ENCODE results near the gene SSU72. TPM values are rescaled to one million over a fixed set of nuclear protein-coding genes. Genes with fewer than 3 reads are reported as not detected.
"Not testable (repeated sequence)": the region's sequence is repeated elsewhere in the genome, so short reads cannot be mapped to it uniquely, and the experiment has no call there.

SSU72 gene
- total RNA-seq, 4 donors from 2014 or later, result 78.7 to 134 (median 112) TPM

DNA sequence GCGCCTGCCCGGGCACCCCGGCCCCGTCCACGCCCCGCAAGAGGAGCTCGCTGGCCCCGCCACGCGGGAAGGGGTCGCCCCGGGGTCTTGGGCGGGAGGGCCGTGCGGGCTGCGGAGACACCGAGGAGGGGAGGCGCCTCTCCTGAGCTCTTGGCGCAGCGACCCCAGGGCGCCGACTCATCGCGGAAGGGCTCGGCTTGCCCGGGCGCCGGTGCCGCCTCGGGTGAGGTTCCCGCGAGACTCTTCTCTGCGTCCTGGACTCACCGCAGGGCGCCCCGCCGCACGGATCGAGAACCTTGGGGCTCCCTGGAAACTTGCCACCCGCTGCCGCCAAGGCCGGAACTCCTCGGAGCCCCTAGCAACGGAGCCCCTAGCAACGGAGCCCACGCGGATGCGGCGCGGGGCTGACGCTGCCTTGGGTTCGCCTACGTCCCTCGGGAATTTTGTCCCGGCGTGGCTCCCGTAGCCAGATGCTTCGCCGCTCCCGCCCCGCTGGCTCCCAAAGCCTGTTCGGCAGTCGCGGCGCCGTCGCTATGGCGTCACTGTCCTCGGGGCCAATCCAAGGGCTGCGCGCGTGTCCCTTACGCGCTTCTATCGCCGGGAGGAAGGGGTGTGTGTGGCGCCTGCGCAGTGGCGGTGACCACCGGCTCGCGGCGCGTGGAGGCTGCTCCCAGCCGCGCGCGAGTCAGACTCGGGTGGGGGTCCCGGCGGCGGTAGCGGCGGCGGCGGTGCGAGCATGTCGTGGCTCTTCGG lies 63.0 kb downstream of the SSU72 start, which contains the start of gene ATAD3A:
TSS of gene ATAD3A (plus strand) at position 630 of the 753 bp plus-strand sequence. CDS start at position 737, 107 bp downstream.
- Histone ChIP-seq H3K36me3 (peaks cover 0 to 17% (median 11%) of the 10 kb centered on the region in 4 donors), H3K4me1 (peaks cover 9 to 22% (median 19%) of the 10 kb centered on the region in 4 donors), H3K4me3 (peak within 1 kb of the TSS; percentile 73 to 88 (median 80)), H3K9me3 (no peaks in the 10 kb centered on the region), H3K27me3 (no peaks in the 10 kb centered on the region), H3K27ac (replicated peaks in 1 of 4) (peak within 1 kb of the TSS; percentile 93 to 96 (median 94))
- 0% methylated on average over 16 of the region's 99 CpGs for WGBS
- peak; percentile 49 for TF ChIP-seq POLR2A (IDR thresholded peaks at IDR 0.05; ENCODE audit: low read depth)
- TF ChIP-seq EP300 (IDR thresholded peaks at IDR 0.05), result no peak
- TF ChIP-seq, protein P1, sequence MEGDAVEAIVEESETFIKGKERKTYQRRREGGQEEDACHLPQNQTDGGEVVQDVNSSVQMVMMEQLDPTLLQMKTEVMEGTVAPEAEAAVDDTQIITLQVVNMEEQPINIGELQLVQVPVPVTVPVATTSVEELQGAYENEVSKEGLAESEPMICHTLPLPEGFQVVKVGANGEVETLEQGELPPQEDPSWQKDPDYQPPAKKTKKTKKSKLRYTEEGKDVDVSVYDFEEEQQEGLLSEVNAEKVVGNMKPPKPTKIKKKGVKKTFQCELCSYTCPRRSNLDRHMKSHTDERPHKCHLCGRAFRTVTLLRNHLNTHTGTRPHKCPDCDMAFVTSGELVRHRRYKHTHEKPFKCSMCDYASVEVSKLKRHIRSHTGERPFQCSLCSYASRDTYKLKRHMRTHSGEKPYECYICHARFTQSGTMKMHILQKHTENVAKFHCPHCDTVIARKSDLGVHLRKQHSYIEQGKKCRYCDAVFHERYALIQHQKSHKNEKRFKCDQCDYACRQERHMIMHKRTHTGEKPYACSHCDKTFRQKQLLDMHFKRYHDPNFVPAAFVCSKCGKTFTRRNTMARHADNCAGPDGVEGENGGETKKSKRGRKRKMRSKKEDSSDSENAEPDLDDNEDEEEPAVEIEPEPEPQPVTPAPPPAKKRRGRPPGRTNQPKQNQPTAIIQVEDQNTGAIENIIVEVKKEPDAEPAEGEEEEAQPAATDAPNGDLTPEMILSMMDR (IDR thresholded peaks at IDR 0.05), result peak in 1 of 3 experiments; percentile 27
- TF ChIP-seq POLR2AphosphoS5 (IDR thresholded peaks at IDR 0.05), result peak; percentile 93 to 99
- intact Hi-C loops (cut with DNase I), result no loop called here
- peak; percentile 99 for DNase-seq (ENCODE audit: extremely low spot score)

DNA sequence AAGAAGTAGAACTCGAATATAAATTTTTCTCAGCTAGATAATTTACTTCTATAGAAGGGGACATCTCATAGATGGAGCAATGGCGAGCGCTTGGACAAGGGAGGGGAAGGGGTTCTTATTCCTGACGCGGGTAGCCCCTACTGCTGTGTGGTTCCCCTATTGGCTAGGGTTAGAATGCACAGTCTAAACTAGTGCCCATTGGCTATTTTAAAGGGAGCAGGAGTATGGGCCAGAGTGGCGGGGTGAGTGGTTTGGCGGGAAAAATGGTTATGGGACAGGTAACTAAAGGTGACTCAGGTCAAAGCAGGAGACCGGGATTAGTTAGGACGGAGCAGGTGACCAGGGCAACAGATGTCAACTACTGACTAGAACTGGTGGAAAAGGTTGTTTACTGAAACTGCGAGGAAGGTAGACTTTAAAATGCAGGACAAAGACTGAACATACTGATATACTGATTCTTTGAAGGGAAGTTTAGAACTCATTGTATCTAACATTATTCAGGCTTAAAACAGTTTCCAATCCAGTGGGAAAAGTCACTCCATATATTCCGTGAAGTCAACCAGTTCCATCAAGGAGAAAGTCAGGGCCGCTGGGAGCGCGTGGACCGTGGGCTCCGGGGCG lies 63.6 kb downstream of the SSU72 start:
- Histone ChIP-seq H3K4me1 (peaks cover 9 to 26% (median 20%) of the 10 kb centered on the region in 4 donors), H3K36me3 (peaks cover 0 to 10% (median 4%) of the 10 kb centered on the region in 4 donors), H3K9me3 (no peaks in the 10 kb centered on the region), H3K27ac (replicated peaks in 1 of 4) (peak overlapping the region; percentile 93 to 96 (median 94)), H3K27me3 (no peaks in the 10 kb centered on the region), H3K4me3 (peak overlapping the region; percentile 73 to 88 (median 80))
- intact Hi-C loops (cut with DNase I), result no loop called here
- DNase-seq (ENCODE audit: extremely low spot score), result no peak
- TF ChIP-seq POLR2A (IDR thresholded peaks at IDR 0.05; ENCODE audit: low read depth) (no peak), EP300 (IDR thresholded peaks at IDR 0.05) (no peak), POLR2AphosphoS5 (IDR thresholded peaks at IDR 0.05) (no peak)
- TF ChIP-seq, protein P1 (IDR thresholded peaks at IDR 0.05), result no peak
- 23% methylated on average over 11 of the region's 17 CpGs for WGBS

DNA sequence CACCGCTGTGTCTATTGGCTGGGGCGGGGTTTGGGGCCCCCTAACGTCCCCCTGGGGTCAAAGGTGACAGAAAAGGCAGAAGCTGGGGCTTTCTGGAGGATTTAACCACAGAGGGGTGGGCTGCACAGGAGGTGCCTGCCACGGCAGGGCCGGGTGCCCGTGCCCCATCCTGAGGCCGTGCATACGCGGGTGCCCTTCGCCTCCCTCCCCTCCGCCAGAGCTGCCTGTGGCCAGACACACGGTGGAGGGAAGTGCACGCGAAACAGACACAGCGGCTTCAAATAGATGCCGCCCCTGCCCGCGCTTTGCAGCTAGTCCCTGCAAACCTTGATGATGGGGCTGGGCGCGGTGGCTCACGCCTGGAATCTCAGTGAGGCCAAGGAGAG lies 65.2 kb downstream of the SSU72 start:
- 81% methylated on average over 8 of the region's 21 CpGs for WGBS
- H3K27ac ChIP-seq (replicated peaks in 1 of 4); H3K27me3 ChIP-seq; H3K4me3 ChIP-seq; H3K9me3 ChIP-seq; H3K36me3 ChIP-seq; DNase-seq (ENCODE audit: extremely low spot score); intact Hi-C loops (cut with DNase I): not testable (repeated sequence)
- H3K4me1 ChIP-seq, result peaks cover 12 to 41% (median 33%) of the 10 kb centered on the region in 4 donors

DNA sequence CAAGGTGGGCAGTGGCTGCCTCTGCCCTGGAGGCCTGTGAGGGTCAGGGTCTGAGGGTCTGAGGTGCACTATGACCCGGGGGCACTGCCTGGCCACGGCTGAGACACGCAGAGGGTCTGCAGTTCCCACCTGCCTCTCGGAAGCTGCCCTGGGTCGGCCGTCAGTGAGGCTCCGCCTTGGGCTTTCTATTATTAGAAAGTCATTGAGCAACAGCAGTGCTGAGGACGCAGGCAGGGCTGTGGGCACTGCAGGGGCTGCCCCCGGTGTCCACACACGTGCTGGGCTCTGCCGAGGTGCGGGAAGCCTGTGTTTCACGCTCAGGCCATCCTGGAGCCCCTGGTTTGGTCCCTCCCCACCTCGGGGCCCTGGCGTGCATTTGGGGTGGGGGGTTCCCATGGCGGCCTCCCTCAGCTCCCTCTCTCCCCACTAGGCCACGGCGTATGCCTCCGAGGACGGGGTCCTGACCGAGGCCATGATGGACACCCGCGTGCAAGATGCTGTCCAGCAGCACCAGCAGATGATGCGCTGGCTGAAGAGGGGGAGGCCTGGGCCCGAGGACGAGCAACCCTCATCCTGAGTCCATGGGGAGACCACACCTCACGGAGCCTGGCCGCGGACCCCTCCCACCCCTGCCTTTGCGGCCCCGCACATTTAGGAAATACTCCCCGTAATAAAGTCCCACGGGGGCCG lies 65.7 kb downstream of the SSU72 start:
- intact Hi-C loops (cut with DNase I), result not testable (repeated sequence)
- 85% methylated on average over 5 of the region's 34 CpGs for WGBS

DNA sequence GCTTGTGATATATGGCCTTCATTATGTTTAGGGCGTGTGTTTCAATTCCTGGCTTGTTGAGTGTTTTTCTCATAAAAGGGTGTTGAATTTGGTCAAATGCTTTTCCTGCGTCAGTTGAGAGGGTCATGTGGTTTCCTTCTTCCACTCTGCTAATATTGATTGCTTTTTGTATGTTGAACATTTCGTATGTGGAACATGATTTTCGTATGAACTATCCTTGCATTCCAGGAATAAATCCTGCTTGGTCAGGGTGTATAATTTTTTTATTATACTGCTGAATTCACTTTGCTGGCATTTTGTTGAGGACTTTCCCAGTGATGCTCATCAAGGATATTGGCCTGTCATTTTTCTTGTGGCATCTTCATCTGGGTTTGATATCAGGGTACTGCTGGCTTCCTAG lies 67.4 kb downstream of the SSU72 start:
- no peak for DNase-seq (ENCODE audit: extremely low spot score)
- Histone ChIP-seq H3K36me3 (no peaks in the 10 kb centered on the region), H3K27me3 (no peaks in the 10 kb centered on the region), H3K9me3 (no peaks in the 10 kb centered on the region), H3K4me3 (no peak overlapping the region), H3K27ac (replicated peaks in 1 of 4) (no peak overlapping the region), H3K4me1 (peaks cover 12 to 31% (median 23%) of the 10 kb centered on the region in 4 donors)
- TF ChIP-seq POLR2A (IDR thresholded peaks at IDR 0.05; ENCODE audit: low read depth), result no peak
- TF ChIP-seq, protein P1 (IDR thresholded peaks at IDR 0.05), result no peak
- 92% methylated on average over 4 of the region's 4 CpGs for whole genome bisulfite sequencing
- intact Hi-C loops (cut with DNase I), result no loop called here

More for the DNA sequence above, 65.7 kb downstream of the SSU72 start:
- not testable (repeated sequence) for DNase-seq (ENCODE audit: extremely low spot score); H3K9me3 ChIP-seq; H3K36me3 ChIP-seq; H3K27me3 ChIP-seq; H3K4me3 ChIP-seq; H3K27ac ChIP-seq (replicated peaks in 1 of 4)
- H3K4me1 ChIP-seq, result peaks cover 12 to 41% (median 33%) of the 10 kb centered on the region in 4 donors

DNA sequence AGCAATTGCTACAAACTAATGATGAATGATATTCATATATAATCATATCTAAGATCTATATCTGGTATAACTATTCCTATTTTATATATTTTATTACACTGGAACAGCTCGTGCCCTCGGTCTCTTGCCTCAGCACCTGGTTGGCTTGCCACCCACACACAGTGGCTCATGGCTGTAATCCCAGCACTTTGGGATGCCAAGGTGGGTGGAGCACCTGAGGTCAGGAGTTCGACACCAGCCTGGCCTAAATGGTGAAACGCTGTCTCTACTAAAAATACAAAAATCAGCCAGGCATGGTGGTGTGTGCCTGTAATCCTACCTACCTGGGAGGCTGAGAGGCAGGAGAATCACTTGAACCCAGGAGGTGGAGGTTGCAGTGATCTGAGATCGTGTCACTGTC lies 68.9 kb downstream of the SSU72 start:
- H3K4me3 ChIP-seq; intact Hi-C loops (cut with DNase I); H3K36me3 ChIP-seq; H3K27me3 ChIP-seq; H3K9me3 ChIP-seq; DNase-seq (ENCODE audit: extremely low spot score): not testable (repeated sequence)
- WGBS, result 82% methylated on average over 5 of the region's 5 CpGs
- Histone ChIP-seq H3K4me1 (peaks cover 7 to 24% (median 18%) of the 10 kb centered on the region in 4 donors), H3K27ac (replicated peaks in 1 of 4) (peak overlapping the region; percentile 78 to 83 (median 80))

Data from esophagus muscularis mucosa (tissue), 4 donors.